Panc1 (cell line): ENCODE measurements around the gene YY1. TPM values are rescaled to one million over a fixed set of nuclear protein-coding genes. Genes with fewer than 3 reads are reported as not detected.

Experiments
- ATAC-seq: fragments of 200-7000 bp; cut with Tn5 transposase; 2 replicates; pipeline ENCODE4 v1.9.1; 2020; ENCODE audit warnings: mild to moderate bottlenecking, moderate library complexity
- BruUV-seq: library from RNA; stranded (reverse); fragments of 400-500 nt; replicated peaks from 2 replicates; lab custom pipeline; 2021; lab: Mats Ljungman, UMichigan
- CTCF ChIA-PET: fragments of 300-600 bp; sonication (Branson Sonifier 250); formaldehyde crosslinking; loops from one replicate; lab custom pipeline; 2022; ENCODE audit warnings: antibody characterized with exemption; lab: Charles Lee
- POLR2A ChIA-PET: fragments of 300-600 bp; sonication (Branson Sonifier 250); formaldehyde crosslinking; loops from one replicate; lab custom pipeline; 2022; ENCODE audit warnings: antibody characterized with exemption; lab: Charles Lee
- DNase-seq: peaks from one replicate; pipeline ENCODE4 v3.0.0-alpha.2; 2010; ENCODE audit warnings: low read depth, low spot score
- H3K27ac ChIP-seq: 2 replicates; pipeline ENCODE4 v1.5.1; 2011; ENCODE audit warnings: mild to moderate bottlenecking, low read length, inconsistent platforms
- H3K27me3 ChIP-seq: fragments of 200-500 bp; sonication (Bioruptor generic); 2 replicates; pipeline ENCODE4 v1.6.0; 2014; ENCODE audit warnings: low read length, inconsistent platforms; ENCODE audit not compliant: control insufficient read depth, insufficient read depth
- H3K36me3 ChIP-seq: fragments of 200-500 bp; sonication (Bioruptor generic); 2 replicates; pipeline ENCODE4 v1.5.1; 2014; ENCODE audit warnings: inconsistent platforms, mild to moderate bottlenecking, low read length, moderate library complexity; ENCODE audit not compliant: control insufficient read depth, insufficient read depth
- H3K4me1 ChIP-seq: 2 replicates; pipeline ENCODE4 v1.5.1; 2011; ENCODE audit warnings: inconsistent platforms, mild to moderate bottlenecking, low read length, moderate library complexity; ENCODE audit not compliant: control insufficient read depth, insufficient read depth
- H3K4me3 ChIP-seq, 2 experiments: 2 replicates each; pipeline ENCODE4 v1.5.1; 2011 to 2012; ENCODE audit warnings: low read depth in 2 of 2, low read length in 2 of 2, mild to moderate bottlenecking in 2 of 2, inconsistent platforms in 1 of 2, moderate library complexity in 1 of 2
- H3K9me3 ChIP-seq: fragments of 200-500 bp; sonication (Bioruptor generic); 2 replicates; pipeline ENCODE4 v1.5.1; 2014; ENCODE audit warnings: low read depth, mild to moderate bottlenecking, inconsistent platforms, low read length, moderate library complexity; ENCODE audit not compliant: control insufficient read depth, insufficient read depth
- CTCF ChIP-seq: fragments of 450-650 bp; IDR thresholded peaks from 2 replicates; pipeline ENCODE4 v1.5.1; 2017; ENCODE audit warnings: mild to moderate bottlenecking
- POLR2AphosphoS5 ChIP-seq: IDR thresholded peaks from 2 replicates; pipeline ENCODE4 v1.6.1; 2012; ENCODE audit warnings: mild to moderate bottlenecking, low read depth, low read length, moderate library complexity
- REST ChIP-seq, 2 experiments: IDR thresholded peaks; 2 replicates each; pipeline ENCODE4 v1.6.1; 2011 to 2012; ENCODE audit warnings: low read depth in 2 of 2, control low read depth in 1 of 2, low read length in 1 of 2, mild to moderate bottlenecking in 1 of 2, moderate library complexity in 1 of 2; ENCODE audit not compliant: insufficient read depth in 1 of 2
- SIN3A ChIP-seq: IDR thresholded peaks from 2 replicates; pipeline ENCODE4 v1.6.1; 2012; ENCODE audit warnings: low read depth, mild to moderate bottlenecking, low read length, moderate library complexity, borderline replicate concordance; ENCODE audit not compliant: insufficient read depth
- TCF7L2 ChIP-seq: IDR thresholded peaks from 2 replicates; pipeline ENCODE4 v1.6.1; 2011; ENCODE audit warnings: mild to moderate bottlenecking, low read depth, low read length, inconsistent platforms
- in situ Hi-C: cut with HindIII; loops from 2 replicates; pipeline ENCODE4 v1.10.0; 2016; ENCODE audit warnings: low sequenced_read_pairs, low pct_unique_long_range_greater_than_20kb
- intact Hi-C: fragments of 100-400 bp; cut with micrococcal nuclease; formaldehyde crosslinking; loops from one replicate; pipeline ENCODE4 v1.10.0; 2022; ENCODE audit not compliant: unreplicated experiment
- total RNA-seq: library from RNA; stranded (reverse); gene quantifications from one replicate; pipeline ENCODE4 v1.2.1, GENCODE V29; 2021; ENCODE audit not compliant: unreplicated experiment

YY1 gene
- total RNA-seq, 1 experiment from 2014 or later = 71.3 TPM

GRCh38 chr14:100221533-100222223 lies 17.3 kb upstream of the YY1 start:
- DNase-seq (no peak), ATAC-seq (peak; percentile 91)
- Histone ChIP-seq H3K27ac (peak overlapping the region; percentile 87), H3K4me3 (peak overlapping the region; percentile 45 to 73), H3K4me1 (peaks cover 28% of the 10 kb centered on the region), H3K36me3 (no peaks in the 10 kb centered on the region), H3K27me3 (no peaks in the 10 kb centered on the region), H3K9me3 (no peaks in the 10 kb centered on the region)
- ChIA-PET CTCF (no interaction called here), POLR2A (interaction anchor here (0.5 kb wide), 1 partner anchor 9 kb away, joined by 9 read pairs; no protein-coding TSS in a partner anchor)
- BruUV-seq = no TSS peak
- TF ChIP-seq REST (IDR thresholded peaks at IDR 0.05; ENCODE audit: insufficient read depth in 1 of 2, low read depth in 2 of 2, low read length in 1 of 2) = no peak
- TF ChIP-seq CTCF = no peak
- no peak for TF ChIP-seq TCF7L2
- TF ChIP-seq SIN3A = no peak
- no peak for TF ChIP-seq POLR2AphosphoS5
- in situ Hi-C loops (no loop called here), intact Hi-C loops (no loop called here)

- Histone ChIP-seq H3K4me1 (peaks cover 28% of the 10 kb centered on the region), H3K27me3 (no peaks in the 10 kb centered on the region), H3K4me3 (peak overlapping the region; percentile 45 to 73), H3K36me3 (no peaks in the 10 kb centered on the region), H3K9me3 (no peaks in the 10 kb centered on the region), H3K27ac (peak overlapping the region; percentile 87)
- in situ Hi-C loops = no loop called here
- intact Hi-C loops = no loop called here
- no peak for TF ChIP-seq SIN3A
- no peak for TF ChIP-seq TCF7L2
- CTCF ChIA-PET = interaction anchor here (0.7 kb wide), 1 partner anchor 40 kb away, joined by 6 read pairs; no protein-coding TSS in a partner anchor
- ATAC-seq (0 out of 2 replicates have a peak, but pooled peaks have one; percentile 7), DNase-seq (no peak)
- POLR2A ChIA-PET = interaction anchor here (0.5 to 0.6 kb wide), 2 partner anchors 8 to 209 kb away, joined by 3 to 9 read pairs; no protein-coding TSS in a partner anchor
- no TSS peak for BruUV-seq
These were observed 16.5 kb upstream of the YY1 start for GRCh38 chr14:100222224-100223093.
